GM18526 (cell line): ENCODE measurements around the gene ART5.

ENCODE experiments used
- POLR2A ChIP-seq: IDR thresholded peaks from 3 replicates; pipeline ENCODE4 v1.6.1; 2011; ENCODE audit not compliant: insufficient read length; ENCODE audit errors: extremely low read depth

The ART5 gene

GRCh38 chr11:3610846-3611245, 30.9 kb downstream of the ART5 start:
- no peak for TF ChIP-seq POLR2A

- TF ChIP-seq POLR2A = no peak
Measured at GRCh38 chr11:3609416-3610265, 32.2 kb downstream of the ART5 start.

- no peak for TF ChIP-seq POLR2A
Measured at GRCh38 chr11:3605771-3606203, 36.0 kb downstream of the ART5 start.

- TF ChIP-seq POLR2A = no peak
Measured at GRCh38 chr11:3605283-3605662, 36.5 kb downstream of the ART5 start.

GRCh38 chr11:3604167-3604566, 37.6 kb downstream of the ART5 start:
- no peak for TF ChIP-seq POLR2A
